ENCODE measurements around the gene TRPT1. TPM values are rescaled to one million over a fixed set of nuclear protein-coding genes. Genes with fewer than 3 reads are reported as not detected.

TRPT1 gene
- total RNA-seq, 2 experiments from 2014 or later, result 11.3 to 11.5 TPM

GRCh38 chr11:64181506-64182411 is 44.2 kb downstream of the TRPT1 start:
- H3K27ac ChIP-seq (ENCODE audit: low read depth in 1 of 2, low read length in 2 of 2), result no peak overlapping the region
- DNase-seq (peak in 8 of 14 experiments; percentile 14 to 70 (median 31)), ATAC-seq (ENCODE audit: poor library complexity) (no peak)
- H3K36me3 ChIP-seq (ENCODE audit: insufficient read depth, low read length), result no peaks in the 10 kb centered on the region
- Mint-ChIP-seq H3K36me3 (ENCODE audit: low read depth) (peaks cover 7% of the 10 kb centered on the region), H3K27ac (no peak overlapping the region), H3K4me1 (ENCODE audit: low read depth) (peaks cover 39% of the 10 kb centered on the region), H3K9me3 (no peaks in the 10 kb centered on the region), H3K27me3 (no peaks in the 10 kb centered on the region), H3K4me3 (peak overlapping the region; percentile 30)
- ChIA-PET POLR2A (interaction anchor here (1.1 kb wide), 1 partner anchor 23 kb away, joined by 3 read pairs; no protein-coding TSS in a partner anchor), CTCF (no interaction called here)
- H3K4me3 ChIP-seq (ENCODE audit: low read length), result no peak overlapping the region
- H3K4me1 ChIP-seq (ENCODE audit: insufficient read depth, low read length), result peaks cover 37% of the 10 kb centered on the region
- no peak for TF ChIP-seq CTCF (IDR thresholded peaks at IDR 0.05)
- no peaks in the 10 kb centered on the region for H3K27me3 ChIP-seq (ENCODE audit: control insufficient read depth in 1 of 2, insufficient read depth in 2 of 2, low read length in 2 of 2)
- intact Hi-C loops (cut with DNase I, micrococcal nuclease), result no loop called here
- H3K9me3 ChIP-seq (ENCODE audit: control insufficient read depth in 1 of 2, insufficient read depth in 1 of 2, low read length in 2 of 2), result no peaks in the 10 kb centered on the region

- Mint-ChIP-seq H3K4me1 (ENCODE audit: low read depth) (peaks cover 36% of the 10 kb centered on the region), H3K27me3 (no peaks in the 10 kb centered on the region), H3K4me3 (no peak overlapping the region), H3K36me3 (ENCODE audit: low read depth) (peaks cover 4% of the 10 kb centered on the region), H3K9me3 (no peaks in the 10 kb centered on the region), H3K27ac (no peak overlapping the region)
- ATAC-seq (ENCODE audit: poor library complexity) (no peak), DNase-seq (no peak)
- no peak for TF ChIP-seq CTCF (IDR thresholded peaks at IDR 0.05)
- CTCF ChIA-PET, result no interaction called here
- Histone ChIP-seq H3K27me3 (ENCODE audit: control insufficient read depth in 1 of 2, insufficient read depth in 2 of 2, low read length in 2 of 2) (no peaks in the 10 kb centered on the region), H3K9me3 (ENCODE audit: control insufficient read depth in 1 of 2, insufficient read depth in 1 of 2, low read length in 2 of 2) (no peaks in the 10 kb centered on the region), H3K4me3 (ENCODE audit: low read length) (no peak overlapping the region), H3K4me1 (ENCODE audit: insufficient read depth, low read length) (peaks cover 40% of the 10 kb centered on the region), H3K36me3 (ENCODE audit: insufficient read depth, low read length) (no peaks in the 10 kb centered on the region), H3K27ac (ENCODE audit: low read depth in 1 of 2, low read length in 2 of 2) (no peak overlapping the region)
- POLR2A ChIA-PET, result interaction anchor here (1.1 kb wide), 1 partner anchor 24 kb away, joined by 3 read pairs; no protein-coding TSS in a partner anchor
- intact Hi-C loops (cut with DNase I, micrococcal nuclease), result no loop called here
Observed at GRCh38 chr11:64180891-64181290, 45.1 kb downstream of the TRPT1 start.

GRCh38 chr11:64178951-64179639 is 46.9 kb downstream of the TRPT1 start:
- ATAC-seq (ENCODE audit: poor library complexity), result no peak
- H3K4me3 Mint-ChIP-seq, result no peak overlapping the region
- no peak for DNase-seq
- no peaks in the 10 kb centered on the region for H3K27me3 Mint-ChIP-seq
- Histone ChIP-seq H3K27ac (ENCODE audit: low read depth in 1 of 2, low read length in 2 of 2) (no peak overlapping the region), H3K27me3 (ENCODE audit: control insufficient read depth in 1 of 2, insufficient read depth in 2 of 2, low read length in 2 of 2) (no peaks in the 10 kb centered on the region), H3K4me3 (ENCODE audit: low read length) (no peak overlapping the region), H3K9me3 (ENCODE audit: control insufficient read depth in 1 of 2, insufficient read depth in 1 of 2, low read length in 2 of 2) (no peaks in the 10 kb centered on the region), H3K36me3 (ENCODE audit: insufficient read depth, low read length) (no peaks in the 10 kb centered on the region), H3K4me1 (ENCODE audit: insufficient read depth, low read length) (peaks cover 27% of the 10 kb centered on the region)
- no peaks in the 10 kb centered on the region for H3K9me3 Mint-ChIP-seq
- ChIA-PET CTCF (interaction anchor here (0.9 kb wide), 1 partner anchor 25 kb away, joined by 3 read pairs; no protein-coding TSS in a partner anchor), POLR2A (no interaction called here)
- no peaks in the 10 kb centered on the region for H3K36me3 Mint-ChIP-seq (ENCODE audit: low read depth)
- intact Hi-C loops (cut with DNase I, micrococcal nuclease), result no loop called here
- H3K4me1 Mint-ChIP-seq (ENCODE audit: low read depth), result peaks cover 25% of the 10 kb centered on the region
- no peak overlapping the region for H3K27ac Mint-ChIP-seq
- no peak for TF ChIP-seq CTCF (IDR thresholded peaks at IDR 0.05)
